Immature natural killer cell (primary cell): ENCODE data around the gene CCDC137. TPM values are rescaled to one million over a fixed set of nuclear protein-coding genes. Genes with fewer than 3 reads are reported as not detected.

Experiments
- DNase-seq, 3 donors: peaks; one replicate each; pipeline ENCODE4 v3.0.0; 2022; ENCODE audit warnings: mixed read lengths in 1 of 3
- H3K27ac Mint-ChIP-seq, 6 donors: one replicate each; pipeline ENCODE4 v1.8.0; 2020; ENCODE audit warnings: mixed read lengths in 6 of 6, mild to moderate bottlenecking in 5 of 6, inconsistent platforms in 4 of 6, moderate library complexity in 3 of 6
- H3K27me3 Mint-ChIP-seq, 3 donors: one replicate each; pipeline ENCODE4 v1.8.0; 2020 to 2021; ENCODE audit warnings: low read depth in 3 of 3, mild to moderate bottlenecking in 3 of 3, mixed read lengths in 3 of 3, moderate library complexity in 3 of 3, inconsistent platforms in 1 of 3
- H3K36me3 Mint-ChIP-seq, 3 donors: one replicate each; pipeline ENCODE4 v1.8.0; 2020; ENCODE audit warnings: mixed read lengths in 3 of 3, inconsistent platforms in 2 of 3, mild to moderate bottlenecking in 2 of 3
- H3K4me1 Mint-ChIP-seq, 2 donors: one replicate each; pipeline ENCODE4 v1.8.0; 2020; ENCODE audit warnings: inconsistent platforms in 2 of 2, mild to moderate bottlenecking in 2 of 2, mixed read lengths in 2 of 2, moderate library complexity in 1 of 2
- H3K4me3 Mint-ChIP-seq, 5 donors: one replicate each; pipeline ENCODE4 v1.8.0; 2020; ENCODE audit warnings: mild to moderate bottlenecking in 5 of 5, mixed read lengths in 5 of 5, inconsistent platforms in 3 of 5, moderate library complexity in 3 of 5
- H3K9me3 Mint-ChIP-seq, 6 donors: one replicate each; pipeline ENCODE4 v1.8.0; 2020; ENCODE audit warnings: mild to moderate bottlenecking in 6 of 6, mixed read lengths in 6 of 6, inconsistent platforms in 4 of 6, moderate library complexity in 3 of 6
- polyA plus RNA-seq, 3 donors: library from polyadenylated mRNA; unstranded; fragments of 300-500 nt; fragmentation: Illumina TruSeq; gene quantifications; one replicate each; pipeline ENCODE4 v1.2.3, GENCODE V29; 2021

Gene CCDC137
- polyA plus RNA-seq, 3 donors from 2014 or later = 1.8 to 21.7 (median 6.1) TPM

DNA sequence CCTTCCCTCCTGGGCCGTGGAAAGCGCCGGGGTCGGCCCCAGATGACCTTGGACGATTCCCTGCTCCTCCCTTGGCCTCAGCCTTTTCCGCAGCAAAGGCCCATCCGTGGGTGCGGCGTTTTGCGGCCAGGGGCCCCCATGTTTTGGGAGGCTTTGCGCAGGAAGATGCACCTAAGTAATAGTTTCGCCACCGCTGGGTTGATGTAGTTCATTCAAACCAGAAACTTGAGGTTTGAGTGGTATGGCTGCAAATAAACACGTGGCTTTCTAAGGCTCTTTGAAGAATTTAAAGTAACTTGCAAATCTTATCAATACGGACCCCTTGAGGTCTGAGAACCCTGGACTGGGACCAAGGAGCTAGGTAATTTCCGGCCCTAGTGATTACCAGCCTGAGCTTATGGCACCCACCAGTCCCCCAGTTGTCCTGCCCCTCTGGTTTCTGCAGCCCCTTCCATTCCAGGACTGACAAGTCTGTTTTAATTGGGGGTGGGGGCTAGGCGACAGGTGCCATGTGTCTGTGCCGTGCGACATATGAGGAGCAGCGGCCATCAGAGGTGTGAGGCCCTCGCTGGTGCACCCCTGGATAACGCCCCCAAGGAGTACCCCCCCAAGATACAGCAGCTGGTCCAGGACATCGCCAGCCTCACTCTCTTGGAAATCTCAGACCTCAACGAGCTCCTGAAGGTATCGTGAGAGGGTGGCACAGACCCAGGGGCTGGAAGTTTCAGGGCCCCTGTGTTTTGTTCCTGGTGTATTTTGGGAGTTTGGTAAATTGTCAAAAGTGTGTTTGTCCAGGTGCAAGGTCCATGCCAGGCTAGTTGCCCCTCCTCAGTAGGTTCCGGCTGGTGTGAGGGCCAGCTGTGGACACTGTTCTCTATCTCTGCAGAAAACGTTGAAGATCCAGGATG is 37.5 kb downstream of the CCDC137 start:
- Mint-ChIP-seq H3K36me3 (peaks cover 3 to 8% (median 5%) of the 10 kb centered on the region in 3 donors), H3K4me3 (peak overlapping the region; percentile 70 to 78 (median 76)), H3K4me1 (peaks cover 22% of the 10 kb centered on the region in 2 donors), H3K27ac (peak overlapping the region; percentile 73 to 93 (median 86)), H3K9me3 (no peaks in the 10 kb centered on the region), H3K27me3 (peaks cover 6 to 21% (median 10%) of the 10 kb centered on the region in 3 donors)
- peak; percentile 30 to 47 (median 36) for DNase-seq

GRCh38 chr17:81705518-81706231 is 39.1 kb downstream of the CCDC137 start:
- H3K27me3 Mint-ChIP-seq = peaks cover 6 to 23% (median 10%) of the 10 kb centered on the region in 3 donors
- peaks cover 3 to 8% (median 5%) of the 10 kb centered on the region in 3 donors for H3K36me3 Mint-ChIP-seq

GRCh38 chr17:81706232-81706611 is 39.7 kb downstream of the CCDC137 start:
- Mint-ChIP-seq H3K36me3 (peaks cover 3 to 8% (median 5%) of the 10 kb centered on the region in 3 donors), H3K4me1 (peaks cover 27 to 28% of the 10 kb centered on the region in 2 donors), H3K27ac (peak overlapping the region in 4 of 6 donors; percentile 29 to 77 (median 49)), H3K27me3 (peaks cover 6 to 23% (median 10%) of the 10 kb centered on the region in 3 donors), H3K9me3 (no peaks in the 10 kb centered on the region), H3K4me3 (no peak overlapping the region)
- no peak for DNase-seq

More at GRCh38 chr17:81705518-81706231, 39.1 kb downstream of the CCDC137 start:
- Mint-ChIP-seq H3K4me1 (peaks cover 27 to 28% of the 10 kb centered on the region in 2 donors), H3K27ac (peak overlapping the region in 3 of 6 donors; percentile 52 to 64 (median 57)), H3K9me3 (no peaks in the 10 kb centered on the region), H3K4me3 (peak overlapping the region in 1 of 5 donors; percentile 34)
- no peak for DNase-seq

GRCh38 chr17:81706757-81707624 is 40.5 kb downstream of the CCDC137 start:
- peaks cover 3 to 8% (median 5%) of the 10 kb centered on the region in 3 donors for H3K36me3 Mint-ChIP-seq
- no peak for DNase-seq

DNA sequence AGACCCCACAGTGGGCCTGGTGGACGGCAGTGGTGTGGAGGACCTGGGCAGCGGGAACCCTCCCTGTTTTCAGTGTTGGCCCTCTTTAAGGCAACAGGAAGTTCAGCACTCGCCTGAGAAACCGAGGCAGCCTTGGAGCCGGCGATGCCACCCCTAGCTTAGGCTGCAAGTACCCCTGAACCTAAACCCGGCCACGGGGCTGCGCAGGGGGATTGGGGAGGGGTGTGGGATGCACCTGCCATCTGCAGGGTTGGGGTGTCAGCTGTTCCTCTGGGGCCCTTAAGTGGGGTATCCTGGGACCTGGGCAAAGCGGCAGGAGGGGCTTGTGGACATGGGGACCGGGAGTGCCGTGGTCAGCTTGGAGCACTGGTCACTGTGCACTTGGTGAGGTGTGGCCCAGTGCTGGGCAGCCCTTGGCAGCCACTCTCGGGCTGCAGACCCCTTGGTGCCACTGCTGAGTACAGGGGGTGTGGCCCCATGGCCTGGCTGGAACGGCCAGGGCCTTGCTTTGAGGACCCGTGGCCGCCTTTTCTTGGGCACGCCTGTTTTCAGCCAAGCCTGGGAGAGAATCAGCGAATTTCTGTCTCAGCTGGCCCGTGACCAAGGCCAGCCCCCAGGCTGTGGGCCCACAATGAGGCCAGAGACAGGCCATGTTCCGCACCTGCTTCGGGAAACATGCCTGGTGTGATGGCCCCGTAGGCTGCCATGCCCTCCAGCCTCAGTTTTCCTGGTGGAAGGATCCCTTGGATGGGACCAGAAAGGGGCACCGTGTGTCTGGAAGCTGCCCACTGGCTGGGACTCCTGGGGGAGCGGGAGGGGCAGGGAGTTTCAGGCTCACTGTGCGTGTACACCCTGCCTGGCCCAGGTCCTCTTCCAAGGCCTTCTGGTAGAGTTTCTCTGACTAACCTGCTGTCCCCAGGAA is 41.4 kb downstream of the CCDC137 start:
- no peak overlapping the region for H3K27ac Mint-ChIP-seq
- peaks cover 3 to 8% (median 5%) of the 10 kb centered on the region in 3 donors for H3K36me3 Mint-ChIP-seq
- H3K4me1 Mint-ChIP-seq = peaks cover 24% of the 10 kb centered on the region in 2 donors
- H3K27me3 Mint-ChIP-seq = peaks cover 0 to 22% (median 2%) of the 10 kb centered on the region in 3 donors
- H3K9me3 Mint-ChIP-seq = no peaks in the 10 kb centered on the region
- DNase-seq = no peak
- no peak overlapping the region for H3K4me3 Mint-ChIP-seq

More at GRCh38 chr17:81706757-81707624, 40.5 kb downstream of the CCDC137 start:
- Mint-ChIP-seq H3K4me3 (no peak overlapping the region), H3K4me1 (peaks cover 26 to 30% of the 10 kb centered on the region in 2 donors), H3K27me3 (peaks cover 6 to 23% (median 10%) of the 10 kb centered on the region in 3 donors), H3K27ac (no peak overlapping the region), H3K9me3 (no peaks in the 10 kb centered on the region)

- H3K4me1 Mint-ChIP-seq = peaks cover 26% of the 10 kb centered on the region in 2 donors
These were observed 42.2 kb downstream of the CCDC137 start for GRCh38 chr17:81708739-81709185.

DNA sequence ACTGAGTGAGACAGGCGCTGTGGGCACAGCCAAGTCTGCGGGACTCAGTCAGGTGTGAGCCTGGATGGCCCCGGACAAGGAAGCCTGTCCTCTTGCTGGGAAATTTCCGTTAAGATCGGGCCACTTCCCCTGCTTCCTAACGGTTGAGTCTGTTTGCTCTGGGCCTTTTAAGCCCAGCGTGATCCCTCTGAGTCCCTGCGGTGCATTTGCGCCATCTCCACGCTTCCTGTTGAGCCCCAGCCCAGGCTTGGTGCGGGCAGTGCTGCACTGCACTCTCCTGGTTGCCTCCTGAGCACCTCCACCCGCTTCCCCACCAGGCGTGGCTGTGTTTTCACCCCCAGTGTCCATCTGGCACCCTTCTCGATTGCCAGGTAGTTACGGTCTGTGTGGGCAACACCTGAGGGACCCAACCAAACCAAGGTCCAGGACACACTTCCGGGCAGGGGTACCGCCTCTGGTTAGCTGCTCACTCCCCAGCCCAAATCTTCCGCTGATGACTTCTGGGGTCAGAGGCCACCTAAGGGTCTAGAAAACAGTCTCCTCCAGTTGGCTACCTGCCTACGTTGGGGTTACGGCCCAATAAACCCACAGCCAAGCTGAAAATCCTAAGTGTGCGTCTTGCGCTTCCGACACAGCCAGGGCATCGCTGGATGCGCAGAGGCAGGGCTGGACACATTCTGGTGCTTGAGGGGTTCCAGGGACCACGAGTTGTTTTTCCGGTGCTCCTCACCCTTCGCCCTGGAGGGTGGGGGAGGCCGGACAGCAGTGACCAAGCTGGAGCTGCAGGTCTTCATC is 44.2 kb downstream of the CCDC137 start:
- no peak for DNase-seq
- Mint-ChIP-seq H3K27me3 (peaks cover 0 to 18% (median 2%) of the 10 kb centered on the region in 3 donors), H3K4me1 (peaks cover 20 to 25% of the 10 kb centered on the region in 2 donors), H3K4me3 (peak overlapping the region; percentile 52 to 73 (median 66)), H3K36me3 (peaks cover 0 to 3% (median 3%) of the 10 kb centered on the region in 3 donors), H3K9me3 (no peaks in the 10 kb centered on the region), H3K27ac (peak overlapping the region; percentile 12 to 81 (median 60))

More at GRCh38 chr17:81708739-81709185, 42.2 kb downstream of the CCDC137 start:
- Mint-ChIP-seq H3K27ac (no peak overlapping the region), H3K27me3 (peaks cover 0 to 21% (median 2%) of the 10 kb centered on the region in 3 donors), H3K9me3 (no peaks in the 10 kb centered on the region), H3K4me3 (no peak overlapping the region), H3K36me3 (peaks cover 3 to 8% (median 5%) of the 10 kb centered on the region in 3 donors)
- no peak for DNase-seq

DNA sequence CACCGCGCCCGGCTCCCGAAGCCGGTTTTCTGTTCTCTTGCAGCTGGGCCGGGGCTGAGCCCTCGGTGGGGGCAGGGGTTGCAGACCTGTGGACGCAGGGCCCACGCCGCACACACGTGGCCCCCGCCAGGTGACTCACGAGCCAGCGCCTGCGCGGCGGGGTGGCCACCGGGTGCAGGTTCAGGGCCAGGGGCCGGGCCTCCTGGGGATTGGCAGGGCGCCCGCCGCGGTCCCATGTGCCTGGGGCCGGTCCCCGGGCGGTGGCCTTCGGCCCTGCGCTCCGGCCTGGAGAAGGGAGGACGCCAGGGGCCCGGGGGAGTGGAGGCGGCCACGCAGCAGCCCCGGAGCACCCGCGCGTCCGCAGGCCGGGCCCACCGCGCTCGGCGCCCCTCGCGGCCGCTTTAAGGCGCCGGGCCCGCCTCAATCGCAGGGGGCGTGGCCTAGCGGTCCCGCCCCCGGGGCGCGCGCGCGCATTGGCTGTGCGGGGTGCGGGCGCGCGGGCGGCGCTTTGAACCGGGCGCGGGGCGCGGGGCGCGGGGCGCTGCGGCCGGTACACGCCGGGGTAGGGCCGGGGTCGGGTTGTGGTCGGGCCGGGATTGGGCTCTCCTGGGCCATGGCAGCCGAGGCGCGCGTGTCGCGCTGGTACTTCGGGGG is 45.4 kb downstream of the CCDC137 start, which contains the start of gene SLC25A10:
TSS of gene SLC25A10 (plus strand) at position 471 of the 654 bp plus-strand sequence. CDS start at position 614, 143 bp downstream.
- Mint-ChIP-seq H3K36me3 (no peaks in the 10 kb centered on the region), H3K27me3 (peaks cover 0 to 12% (median 0%) of the 10 kb centered on the region in 3 donors), H3K9me3 (no peaks in the 10 kb centered on the region), H3K4me1 (peaks cover 20 to 22% of the 10 kb centered on the region in 2 donors), H3K4me3 (peak within 1 kb of the TSS; percentile 72 to 87 (median 80)), H3K27ac (peak within 1 kb of the TSS in 3 of 6 donors; percentile 59 to 81 (median 61))
- DNase-seq = peak; percentile 79 to 83 (median 83)

DNA sequence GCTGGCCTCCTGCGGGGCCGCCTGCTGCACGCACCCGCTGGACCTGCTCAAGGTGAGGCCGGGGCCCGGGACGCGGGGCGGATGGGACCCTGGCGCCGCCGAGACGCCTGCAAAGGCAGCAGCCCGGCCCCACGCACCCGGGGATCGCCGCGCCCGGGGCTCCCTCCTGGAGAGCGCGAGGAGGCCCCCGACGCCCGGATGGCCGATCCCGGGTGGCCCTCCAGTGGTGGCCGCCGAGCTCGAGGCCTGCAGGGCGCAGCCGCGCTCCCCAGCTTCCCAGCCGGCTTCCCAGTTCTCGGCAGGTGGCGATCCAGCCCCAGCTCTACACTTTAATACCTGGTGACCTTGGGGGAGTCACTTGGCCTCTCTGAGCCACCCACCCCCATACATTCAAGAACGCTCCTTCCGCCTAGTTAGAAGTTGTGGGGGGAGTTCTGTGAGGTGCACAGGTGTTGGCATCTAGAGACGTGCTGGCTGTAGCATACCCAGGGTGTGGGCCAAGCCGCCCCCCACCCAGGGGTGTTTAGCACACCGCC is 46.0 kb downstream of the CCDC137 start:
- H3K4me1 Mint-ChIP-seq = peaks cover 20 to 22% of the 10 kb centered on the region in 2 donors
- no peak for DNase-seq
- peak overlapping the region in 2 of 6 donors; percentile 34 to 61 for H3K27ac Mint-ChIP-seq

GRCh38 chr17:81713004-81713555 is 46.5 kb downstream of the CCDC137 start:
- Mint-ChIP-seq H3K36me3 (no peaks in the 10 kb centered on the region), H3K4me1 (peaks cover 20 to 22% of the 10 kb centered on the region in 2 donors), H3K27me3 (peaks cover 0 to 12% (median 0%) of the 10 kb centered on the region in 3 donors), H3K9me3 (no peaks in the 10 kb centered on the region), H3K27ac (peak overlapping the region in 1 of 6 donors; percentile 34), H3K4me3 (peak overlapping the region; percentile 72 to 87 (median 80))
- DNase-seq = no peak

More for the DNA sequence above, 46.0 kb downstream of the CCDC137 start:
- Mint-ChIP-seq H3K9me3 (no peaks in the 10 kb centered on the region), H3K36me3 (no peaks in the 10 kb centered on the region), H3K27me3 (peaks cover 0 to 12% (median 0%) of the 10 kb centered on the region in 3 donors), H3K4me3 (peak overlapping the region; percentile 72 to 87 (median 80))
